NCI-H2196 (cell line): Measurements from ENCODE around the gene TM7SF2.

ENCODE experiments used
- DNase-seq: peaks from one replicate; lab custom pipeline; 2025; ENCODE audit not compliant: unreplicated experiment; lab: John Stamatoyannopoulos, UW

TM7SF2 gene

GRCh38 chr11:65150509-65151299 is 39.0 kb downstream of the TM7SF2 start:
- peak; percentile 94 for DNase-seq

- no peak for DNase-seq
Measured at GRCh38 chr11:65151331-65151899, 39.7 kb downstream of the TM7SF2 start.

- no peak for DNase-seq
Measured at GRCh38 chr11:65152122-65152521, 40.5 kb downstream of the TM7SF2 start.

GRCh38 chr11:65156256-65156655 is 44.6 kb downstream of the TM7SF2 start:
- no peak for DNase-seq

GRCh38 chr11:65156926-65157325 is 45.3 kb downstream of the TM7SF2 start:
- no peak for DNase-seq

- DNase-seq: no peak
Measured at GRCh38 chr11:65157336-65157735, 45.7 kb downstream of the TM7SF2 start.

- DNase-seq: no peak
Measured at GRCh38 chr11:65159012-65159411, 47.3 kb downstream of the TM7SF2 start.

- no peak for DNase-seq
Measured at GRCh38 chr11:65160643-65161042, 49.0 kb downstream of the TM7SF2 start.

- no peak for DNase-seq
Measured at GRCh38 chr11:65163684-65164083, 52.0 kb downstream of the TM7SF2 start.
